ENCODE measurements around the gene CALU.

CALU gene

GRCh38 chr7:128708824-128709223 is 30.3 kb upstream of the CALU start:
- DNase-seq (ENCODE audit: low spot score), result no peak
- no peak for TF ChIP-seq CTCF (IDR thresholded peaks at IDR 0.05)

GRCh38 chr7:128710481-128710880 is 28.7 kb upstream of the CALU start:
- Histone ChIP-seq H3K27ac (no peak overlapping the region), H3K4me3 (no peak overlapping the region)
- no peak for DNase-seq (ENCODE audit: low spot score)
- no peak for TF ChIP-seq CTCF (IDR thresholded peaks at IDR 0.05)

More at GRCh38 chr7:128708824-128709223, 30.3 kb upstream of the CALU start:
- Histone ChIP-seq H3K4me3 (no peak overlapping the region), H3K27ac (no peak overlapping the region)

GRCh38 chr7:128713794-128714193 is 25.4 kb upstream of the CALU start:
- no peak overlapping the region for H3K4me3 ChIP-seq
- no peak for TF ChIP-seq CTCF (IDR thresholded peaks at IDR 0.05)
- peak; percentile 17 for DNase-seq (ENCODE audit: low spot score)
- no peak overlapping the region for H3K27ac ChIP-seq

- DNase-seq (ENCODE audit: low spot score), result peak; percentile 45
- H3K27ac ChIP-seq, result no peak overlapping the region
- H3K4me3 ChIP-seq, result no peak overlapping the region
- no peak for TF ChIP-seq CTCF (IDR thresholded peaks at IDR 0.05)
Measured at GRCh38 chr7:128714701-128715495, 24.3 kb upstream of the CALU start.

- no peak overlapping the region for H3K27ac ChIP-seq
- TF ChIP-seq CTCF (IDR thresholded peaks at IDR 0.05), result no peak
- DNase-seq (ENCODE audit: low spot score), result peak; percentile 17
- H3K4me3 ChIP-seq, result no peak overlapping the region
Measured at GRCh38 chr7:128718967-128719642, 20.1 kb upstream of the CALU start.

- Histone ChIP-seq H3K27ac (no peak overlapping the region), H3K4me3 (no peak overlapping the region)
- DNase-seq (ENCODE audit: low spot score), result no peak
- no peak for TF ChIP-seq CTCF (IDR thresholded peaks at IDR 0.05)
Measured at GRCh38 chr7:128721376-128721775, 17.8 kb upstream of the CALU start.

- TF ChIP-seq CTCF (IDR thresholded peaks at IDR 0.05), result no peak
- Histone ChIP-seq H3K4me3 (no peak overlapping the region), H3K27ac (no peak overlapping the region)
- DNase-seq (ENCODE audit: low spot score), result no peak
Measured at GRCh38 chr7:128724743-128725142, 14.4 kb upstream of the CALU start.

All from coronary artery (tissue), 2 donors.